GM19023 (cell line): Measurements from ENCODE around the gene OCRL.

ENCODE experiments used
- ATAC-seq: cut with Tn5 transposase; IDR thresholded peaks from one replicate; pipeline ENCODE4 v1.9.1; 2021; ENCODE audit warnings: mild to moderate bottlenecking, moderate library complexity; ENCODE audit not compliant: unreplicated experiment

OCRL gene

GRCh38 chrX:129632443-129632842, 92.4 kb downstream of the OCRL start:
- ATAC-seq = no peak

- ATAC-seq = no peak
Observed at GRCh38 chrX:129634541-129634940, 94.5 kb downstream of the OCRL start.

- no peak for ATAC-seq
Observed at GRCh38 chrX:129636175-129636681, 96.2 kb downstream of the OCRL start.

- ATAC-seq = peak; percentile 62
Observed at GRCh38 chrX:129637217-129638109, 97.4 kb downstream of the OCRL start.

GRCh38 chrX:129638917-129639316, 98.9 kb downstream of the OCRL start:
- no peak for ATAC-seq

GRCh38 chrX:129640737-129641136, 100.7 kb downstream of the OCRL start:
- ATAC-seq = no peak

- ATAC-seq = no peak
Observed at GRCh38 chrX:129641469-129641868, 101.4 kb downstream of the OCRL start.

- no peak for ATAC-seq
Observed at GRCh38 chrX:129641941-129642340, 101.9 kb downstream of the OCRL start.
